GM12864 (cell line): ENCODE measurements around the gene ID1.

Source experiments
- DNase-seq: peaks from one replicate; pipeline ENCODE4 v3.0.0-alpha.2; 2011; ENCODE audit warnings: low read depth
- H3K4me3 ChIP-seq: 2 replicates; pipeline ENCODE4 v1.5.1; 2011; ENCODE audit warnings: mild to moderate bottlenecking, low read depth, low read length, control low read depth
- CTCF ChIP-seq: IDR thresholded peaks from 2 replicates; pipeline ENCODE4 v1.5.1; 2011; ENCODE audit warnings: low read depth, mild to moderate bottlenecking, moderate library complexity, low read length, control low read depth, inconsistent platforms; ENCODE audit errors: missing control alignments

The ID1 gene

GRCh38 chr20:31581391-31581790, 23.7 kb upstream of the ID1 start:
- no peak overlapping the region for H3K4me3 ChIP-seq
- DNase-seq: no peak
- TF ChIP-seq CTCF: no peak

GRCh38 chr20:31587545-31588389, 17.3 kb upstream of the ID1 start:
- TF ChIP-seq CTCF: no peak
- no peak for DNase-seq
- no peak overlapping the region; the same call in none of the 2 replicates for H3K4me3 ChIP-seq

- DNase-seq: no peak
- TF ChIP-seq CTCF: no peak
- no peak overlapping the region for H3K4me3 ChIP-seq
These were observed 14.3 kb upstream of the ID1 start for GRCh38 chr20:31590717-31591225.

- H3K4me3 ChIP-seq: no peak overlapping the region
- no peak for TF ChIP-seq CTCF
- DNase-seq: no peak
These were observed 11.7 kb upstream of the ID1 start for GRCh38 chr20:31593221-31594001.

- H3K4me3 ChIP-seq: no peak overlapping the region
- no peak for TF ChIP-seq CTCF
- no peak for DNase-seq
These were observed 11.0 kb upstream of the ID1 start for GRCh38 chr20:31594002-31594557.

- no peak for DNase-seq
- TF ChIP-seq CTCF: no peak
- no peak overlapping the region for H3K4me3 ChIP-seq
These were observed 10.3 kb upstream of the ID1 start for GRCh38 chr20:31594558-31595379.
